HepG2 (cell line): ENCODE measurements around the gene CST3. TPM values are rescaled to one million over a fixed set of nuclear protein-coding genes. Genes with fewer than 3 reads are reported as not detected.

Source experiments
- CHD4 ChIP-seq: fragments of 200-600 bp; sonication (generic); IDR thresholded peaks from 2 replicates; pipeline ENCODE4 v1.7.0; 2017; ENCODE audit warnings: mild to moderate bottlenecking, low read length, borderline replicate concordance
- FOXA1 ChIP-seq, 2 experiments: fragments of 450-650 bp in 1 of 2; sonication (generic) in 1 of 2; formaldehyde crosslinking in 1 of 2; IDR thresholded peaks; 2 replicates each; pipeline versions ENCODE4 v1.4.0 to v1.6.1; 2016 to 2020; ENCODE audit warnings: missing genetic modification reagents in 1 of 2
- GPN1 ChIP-seq: sonication (generic); formaldehyde crosslinking; IDR thresholded peaks from 2 replicates; pipeline ENCODE4 v1.5.1; 2020; ENCODE audit warnings: missing genetic modification reagents, borderline replicate concordance
- HHEX ChIP-seq: IDR thresholded peaks from 2 replicates; pipeline ENCODE4 v1.6.1; 2016; ENCODE audit warnings: control low read depth
- HNRNPUL1 ChIP-seq: fragments of 200-400 bp; formaldehyde crosslinking; IDR thresholded peaks from 2 replicates; pipeline ENCODE4 v1.6.1; 2017; ENCODE audit warnings: low read depth, mild to moderate bottlenecking, low read length, moderate library complexity
- JUN ChIP-seq: sonication (generic); formaldehyde crosslinking; IDR thresholded peaks from 2 replicates; pipeline ENCODE4 v1.4.0; 2020; ENCODE audit warnings: mild to moderate bottlenecking, missing genetic modification reagents
- NFE2L1 ChIP-seq: sonication (generic); formaldehyde crosslinking; IDR thresholded peaks from 2 replicates; pipeline ENCODE4 v1.4.0; 2020; ENCODE audit warnings: missing genetic modification reagents, mild to moderate bottlenecking, borderline replicate concordance
- PHF20 ChIP-seq: sonication (generic); formaldehyde crosslinking; IDR thresholded peaks from 2 replicates; pipeline ENCODE4 v1.5.0; 2020; ENCODE audit warnings: mild to moderate bottlenecking, missing genetic modification reagents
- RCOR2 ChIP-seq: IDR thresholded peaks from 2 replicates; pipeline ENCODE4 v1.6.1; 2016; ENCODE audit warnings: missing biosample characterization, missing genetic modification reagents
- SMARCE1 ChIP-seq: fragments of 450-650 bp; IDR thresholded peaks from 2 replicates; pipeline ENCODE4 v1.6.1; 2017; ENCODE audit warnings: borderline replicate concordance
- TAF15 ChIP-seq: fragments of 200-400 bp; formaldehyde crosslinking; IDR thresholded peaks from one replicate; pipeline ENCODE4 v1.6.1; 2018; ENCODE audit warnings: mild to moderate bottlenecking, low read depth, low read length; ENCODE audit not compliant: poor library complexity, severe bottlenecking
- ZNF121 ChIP-seq: sonication (generic); formaldehyde crosslinking; IDR thresholded peaks from 2 replicates; pipeline ENCODE4 v1.5.0; 2020; ENCODE audit warnings: mild to moderate bottlenecking, missing genetic modification reagents
- ZNF253 ChIP-seq: sonication (generic); formaldehyde crosslinking; IDR thresholded peaks from 2 replicates; pipeline ENCODE4 v1.8.0; 2022; ENCODE audit warnings: mild to moderate bottlenecking, missing genetic modification reagents, borderline replicate concordance
- ZNF564 ChIP-seq: sonication (generic); formaldehyde crosslinking; IDR thresholded peaks from 2 replicates; pipeline ENCODE4 v1.8.1; 2023; ENCODE audit warnings: mild to moderate bottlenecking, missing genetic modification reagents
- ZNF629 ChIP-seq: sonication (generic); formaldehyde crosslinking; conservative IDR thresholded peaks from 2 replicates; pipeline ENCODE4 v1.5.0; 2020; ENCODE audit warnings: missing genetic modification reagents
- ZNF703 ChIP-seq: sonication (generic); formaldehyde crosslinking; IDR thresholded peaks from 2 replicates; pipeline ENCODE4 v1.5.1; 2020; ENCODE audit warnings: missing genetic modification reagents, mild to moderate bottlenecking, moderate library complexity, borderline replicate concordance
- ZNF724P ChIP-seq: sonication (generic); formaldehyde crosslinking; IDR thresholded peaks from 2 replicates; pipeline ENCODE4 v1.8.0; 2022; ENCODE audit warnings: missing genetic modification reagents, borderline replicate concordance
- ZNF839 ChIP-seq: sonication (generic); formaldehyde crosslinking; IDR thresholded peaks from 2 replicates; pipeline ENCODE4 v1.4.0; 2020; ENCODE audit warnings: missing genetic modification reagents, mild to moderate bottlenecking, borderline replicate concordance
- ZSCAN30 ChIP-seq: sonication (generic); formaldehyde crosslinking; IDR thresholded peaks from 2 replicates; pipeline ENCODE4 v1.5.0; 2020; ENCODE audit warnings: mild to moderate bottlenecking, missing genetic modification reagents
- polyA plus RNA-seq, 8 experiments: library from polyadenylated mRNA; depleted of rRNA in 3 of 8; stranded (reverse) in 7 of 8; unstranded in 1 of 8; fragments of >200 nt; fragmentation: Illumina TruSeq in 4 of 8; extraction: Trizol in 4 of 8; gene quantifications; 2 replicates each; pipeline versions ENCODE4 v1.2.1 to v1.2.3, GENCODE V29; 2011 to 2016; ENCODE audit warnings: low read depth in 4 of 8, missing spikeins in 1 of 8, mixed read lengths in 1 of 8; ENCODE audit not compliant: insufficient read depth in 1 of 8
- total RNA-seq, 5 experiments: library from RNA; depleted of rRNA; stranded (reverse); fragments of >200 nt; fragmentation: Illumina TruSeq; extraction: Trizol; gene quantifications; 2 replicates each; pipeline ENCODE4 v1.2.3, GENCODE V29; 2016; ENCODE audit warnings: low read depth in 1 of 5
- TF ChIP-seq, protein P1 (sequence below): sonication (generic); formaldehyde crosslinking; IDR thresholded peaks from 2 replicates; pipeline ENCODE4 v1.5.1; 2020; ENCODE audit warnings: missing genetic modification reagents, mild to moderate bottlenecking, borderline replicate concordance
- TF ChIP-seq, protein P2 (sequence below): sonication (generic); formaldehyde crosslinking; IDR thresholded peaks from 2 replicates; pipeline ENCODE4 v1.4.0; 2020; ENCODE audit warnings: mild to moderate bottlenecking, missing genetic modification reagents
- TF ChIP-seq, protein P3 (sequence below): sonication (generic); formaldehyde crosslinking; conservative IDR thresholded peaks from 2 replicates; pipeline ENCODE4 v1.8.1; 2023; ENCODE audit warnings: missing genetic modification reagents
- TF ChIP-seq, protein P4 (sequence below): sonication (generic); formaldehyde crosslinking; conservative IDR thresholded peaks from 2 replicates; pipeline ENCODE4 v1.4.0; 2020; ENCODE audit warnings: missing genetic modification reagents

The CST3 gene
- total and polyA plus RNA-seq, 2 of the 13 experiments (the other 11 are each of a cell fraction or from before 2014, with no cell fraction given): 690 to 1,005 TPM

DNA sequence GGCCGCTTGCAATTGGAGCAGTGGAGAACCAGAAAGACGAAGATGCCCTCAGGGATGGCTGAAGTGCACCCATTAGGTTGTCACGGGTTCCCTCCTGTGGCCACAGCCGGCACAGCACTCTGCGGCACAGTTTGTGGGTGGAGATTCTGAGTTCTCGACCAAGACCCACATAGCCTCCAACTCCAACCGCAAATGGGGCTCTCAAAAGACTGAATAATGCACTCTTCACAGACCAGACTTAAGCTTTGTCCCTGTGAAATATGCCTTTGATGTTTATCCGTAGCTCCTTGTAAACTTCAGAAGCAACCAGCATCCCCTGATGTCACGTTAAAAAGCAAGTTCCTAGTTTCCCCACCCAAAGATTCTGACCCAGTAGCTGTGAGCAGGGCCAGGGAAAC lies 31.1 kb downstream of the CST3 start (continued):
- no peak for TF ChIP-seq ZNF253 (CRISPR knock-in tag)
- no peak for TF ChIP-seq FOXA1 (IDR thresholded peaks at IDR 0.05)
- peak; percentile 47 for TF ChIP-seq FOXA1 (CRISPR knock-in tag; IDR thresholded peaks at IDR 0.05)
- no peak; the same call in 1 of the 2 replicates for TF ChIP-seq ZNF724P
- TF ChIP-seq HNRNPUL1: no peak
- TF ChIP-seq PHF20: no peak
- TF ChIP-seq JUN (CRISPR knock-in tag): no peak
- TF ChIP-seq, protein P1, sequence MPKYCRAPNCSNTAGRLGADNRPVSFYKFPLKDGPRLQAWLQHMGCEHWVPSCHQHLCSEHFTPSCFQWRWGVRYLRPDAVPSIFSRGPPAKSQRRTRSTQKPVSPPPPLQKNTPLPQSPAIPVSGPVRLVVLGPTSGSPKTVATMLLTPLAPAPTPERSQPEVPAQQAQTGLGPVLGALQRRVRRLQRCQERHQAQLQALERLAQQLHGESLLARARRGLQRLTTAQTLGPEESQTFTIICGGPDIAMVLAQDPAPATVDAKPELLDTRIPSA (CRISPR knock-in tag): no peak
- TF ChIP-seq RCOR2 (CRISPR knock-in tag): no peak
- no peak for TF ChIP-seq ZNF629 (CRISPR knock-in tag)
- TF ChIP-seq, protein P2, sequence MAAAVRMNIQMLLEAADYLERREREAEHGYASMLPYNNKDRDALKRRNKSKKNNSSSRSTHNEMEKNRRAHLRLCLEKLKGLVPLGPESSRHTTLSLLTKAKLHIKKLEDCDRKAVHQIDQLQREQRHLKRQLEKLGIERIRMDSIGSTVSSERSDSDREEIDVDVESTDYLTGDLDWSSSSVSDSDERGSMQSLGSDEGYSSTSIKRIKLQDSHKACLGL (CRISPR knock-in tag): no peak
- no peak for TF ChIP-seq ZNF121 (CRISPR knock-in tag)
- TF ChIP-seq ZNF703 (CRISPR knock-in tag): no peak
- no peak for TF ChIP-seq TAF15
- TF ChIP-seq ZNF839 (CRISPR knock-in tag): 0 out of 2 replicates have a peak, but pooled peaks have one; percentile 60
- no peak for TF ChIP-seq CHD4
- TF ChIP-seq, protein P3, sequence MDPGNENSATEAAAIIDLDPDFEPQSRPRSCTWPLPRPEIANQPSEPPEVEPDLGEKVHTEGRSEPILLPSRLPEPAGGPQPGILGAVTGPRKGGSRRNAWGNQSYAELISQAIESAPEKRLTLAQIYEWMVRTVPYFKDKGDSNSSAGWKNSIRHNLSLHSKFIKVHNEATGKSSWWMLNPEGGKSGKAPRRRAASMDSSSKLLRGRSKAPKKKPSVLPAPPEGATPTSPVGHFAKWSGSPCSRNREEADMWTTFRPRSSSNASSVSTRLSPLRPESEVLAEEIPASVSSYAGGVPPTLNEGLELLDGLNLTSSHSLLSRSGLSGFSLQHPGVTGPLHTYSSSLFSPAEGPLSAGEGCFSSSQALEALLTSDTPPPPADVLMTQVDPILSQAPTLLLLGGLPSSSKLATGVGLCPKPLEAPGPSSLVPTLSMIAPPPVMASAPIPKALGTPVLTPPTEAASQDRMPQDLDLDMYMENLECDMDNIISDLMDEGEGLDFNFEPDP (CRISPR knock-in tag): no peak
- TF ChIP-seq ZNF564 (CRISPR knock-in tag): no peak
- TF ChIP-seq, protein P4, sequence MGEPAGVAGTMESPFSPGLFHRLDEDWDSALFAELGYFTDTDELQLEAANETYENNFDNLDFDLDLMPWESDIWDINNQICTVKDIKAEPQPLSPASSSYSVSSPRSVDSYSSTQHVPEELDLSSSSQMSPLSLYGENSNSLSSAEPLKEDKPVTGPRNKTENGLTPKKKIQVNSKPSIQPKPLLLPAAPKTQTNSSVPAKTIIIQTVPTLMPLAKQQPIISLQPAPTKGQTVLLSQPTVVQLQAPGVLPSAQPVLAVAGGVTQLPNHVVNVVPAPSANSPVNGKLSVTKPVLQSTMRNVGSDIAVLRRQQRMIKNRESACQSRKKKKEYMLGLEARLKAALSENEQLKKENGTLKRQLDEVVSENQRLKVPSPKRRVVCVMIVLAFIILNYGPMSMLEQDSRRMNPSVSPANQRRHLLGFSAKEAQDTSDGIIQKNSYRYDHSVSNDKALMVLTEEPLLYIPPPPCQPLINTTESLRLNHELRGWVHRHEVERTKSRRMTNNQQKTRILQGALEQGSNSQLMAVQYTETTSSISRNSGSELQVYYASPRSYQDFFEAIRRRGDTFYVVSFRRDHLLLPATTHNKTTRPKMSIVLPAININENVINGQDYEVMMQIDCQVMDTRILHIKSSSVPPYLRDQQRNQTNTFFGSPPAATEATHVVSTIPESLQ: no peak
- TF ChIP-seq HHEX (CRISPR knock-in tag): no peak
- TF ChIP-seq GPN1 (CRISPR knock-in tag): no peak
- TF ChIP-seq ZSCAN30 (CRISPR knock-in tag): no peak
- TF ChIP-seq NFE2L1: 0 out of 2 replicates have a peak, but pooled peaks have one; percentile 62
- no peak for TF ChIP-seq SMARCE1
